Smooth muscle cell of the brain vasculature (primary cell): ENCODE measurements around the gene C1QTNF12.

ENCODE experiments used
- DNase-seq: peaks from one replicate; pipeline ENCODE4 v3.0.0-alpha.2; 2012; ENCODE audit warnings: low read depth, low spot score

C1QTNF12 gene

GRCh38 chr1:1228596-1229321 lies 17.8 kb downstream of the C1QTNF12 start:
- DNase-seq = no peak

GRCh38 chr1:1228187-1228586 lies 18.3 kb downstream of the C1QTNF12 start:
- DNase-seq = no peak

GRCh38 chr1:1227386-1227785 lies 19.1 kb downstream of the C1QTNF12 start:
- no peak for DNase-seq

GRCh38 chr1:1226566-1227362 lies 19.8 kb downstream of the C1QTNF12 start:
- no peak for DNase-seq

GRCh38 chr1:1225913-1226312 lies 20.6 kb downstream of the C1QTNF12 start:
- DNase-seq = no peak

- no peak for DNase-seq
Measured at GRCh38 chr1:1225238-1225845, 21.2 kb downstream of the C1QTNF12 start.

- DNase-seq = no peak
Measured at GRCh38 chr1:1223891-1224290, 22.6 kb downstream of the C1QTNF12 start.

GRCh38 chr1:1223321-1223720 lies 23.2 kb downstream of the C1QTNF12 start:
- DNase-seq = no peak

GRCh38 chr1:1222575-1223225 lies 23.8 kb downstream of the C1QTNF12 start:
- no peak for DNase-seq

GRCh38 chr1:1221887-1222574 lies 24.5 kb downstream of the C1QTNF12 start:
- DNase-seq = no peak

GRCh38 chr1:1220197-1220596 lies 26.3 kb downstream of the C1QTNF12 start:
- DNase-seq = no peak

GRCh38 chr1:1219341-1219740 lies 27.2 kb downstream of the C1QTNF12 start:
- DNase-seq = no peak

GRCh38 chr1:1218524-1219200 lies 27.9 kb downstream of the C1QTNF12 start:
- no peak for DNase-seq

- no peak for DNase-seq
Measured at GRCh38 chr1:1217621-1218523, 28.6 kb downstream of the C1QTNF12 start.

- DNase-seq = no peak
Measured at GRCh38 chr1:1216770-1217620, 29.5 kb downstream of the C1QTNF12 start.

GRCh38 chr1:1215881-1216605 lies 30.5 kb downstream of the C1QTNF12 start:
- no peak for DNase-seq

- DNase-seq = no peak
Measured at GRCh38 chr1:1215080-1215676, 31.3 kb downstream of the C1QTNF12 start.
